Hematopoietic multipotent progenitor cell treated with erythropoietin and hydrocortisone succinate and interleukin-3 and kit ligand, for 6 days (in vitro differentiated cells): ENCODE results near the gene ERP44.
"Not testable (repeated sequence)": the region's sequence is repeated elsewhere in the genome, so short reads cannot be mapped to it uniquely, and the experiment has no call there.

Source experiments
- DNase-seq: peaks from one replicate; pipeline ENCODE4 v3.0.0-alpha.2; 2015

Gene ERP44

DNA sequence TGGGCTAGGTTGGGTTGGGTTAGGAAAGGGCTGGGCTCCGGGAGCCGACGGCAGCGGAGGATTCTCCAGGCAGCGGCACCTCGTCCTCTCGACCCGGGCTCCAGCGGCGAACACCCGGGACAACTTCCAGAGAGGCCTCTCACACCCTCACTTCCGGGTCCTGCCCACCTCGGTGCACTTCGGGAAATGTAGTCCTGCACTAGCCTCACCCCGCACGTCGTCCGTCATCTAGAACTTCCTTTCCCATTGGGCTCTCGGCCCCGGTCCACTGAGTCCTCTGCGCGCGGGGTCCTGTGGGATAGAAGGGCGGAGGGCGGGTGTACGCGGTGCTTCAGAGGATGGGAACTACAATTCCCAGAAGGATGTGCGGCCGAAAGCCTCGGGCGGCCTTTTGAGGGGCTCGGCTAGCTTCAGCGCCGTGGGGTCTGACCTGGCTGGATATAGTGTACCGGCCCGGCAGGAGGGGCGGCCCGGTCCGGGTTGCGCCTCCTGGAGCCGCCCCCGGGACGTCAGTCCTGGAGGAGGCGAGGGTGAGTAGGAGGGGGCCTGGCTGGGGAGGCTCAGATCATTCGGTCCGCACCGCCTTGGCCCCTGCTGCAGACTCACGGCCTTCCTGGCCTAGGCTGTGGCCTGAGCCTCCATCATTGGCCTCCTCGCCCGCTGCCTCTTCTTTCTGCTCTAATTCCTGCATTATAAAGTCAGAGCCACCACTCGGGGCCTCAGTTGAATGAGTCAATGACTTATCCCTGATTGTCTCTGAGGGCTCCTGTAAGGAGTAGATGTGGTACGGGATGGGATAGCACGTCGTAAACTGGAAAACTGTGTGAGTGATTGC lies at the start of gene ERP44, which contains the start of gene INVS:
Gene ERP44 (minus strand): TSS at position 114 of the 835 bp plus-strand sequence. CDS start 160 bp downstream, outside the sequence.
Gene INVS (plus strand): TSS at position 357 of the 835 bp plus-strand sequence. CDS start 5,279 bp downstream, outside the sequence.
- peak; percentile 100 for DNase-seq

DNA sequence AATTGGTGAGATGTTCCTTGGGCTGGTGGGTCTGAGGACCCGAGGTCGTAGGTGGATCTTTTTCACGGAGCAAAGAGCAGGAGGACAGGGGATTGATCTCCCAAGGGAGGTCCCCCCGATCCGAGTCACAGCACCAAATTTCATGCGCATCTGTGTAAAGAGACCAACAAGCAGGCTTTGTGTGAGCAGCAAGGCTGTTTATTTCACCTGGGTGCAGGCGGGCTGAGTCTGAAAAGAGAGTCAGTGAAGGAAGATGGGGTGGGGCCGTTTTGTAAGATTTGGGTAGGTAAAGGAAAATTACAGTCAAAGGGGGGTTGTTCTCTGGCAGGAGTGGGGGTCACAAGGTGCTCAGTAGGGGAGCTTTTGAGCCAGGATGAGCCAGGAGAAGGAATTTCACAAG lies 47.2 kb upstream of the ERP44 start:
- not testable (repeated sequence) for DNase-seq

- peak; percentile 9 for DNase-seq
Measured at GRCh38 chr9:100145167-100145934, 46.6 kb upstream of the ERP44 start.

DNA sequence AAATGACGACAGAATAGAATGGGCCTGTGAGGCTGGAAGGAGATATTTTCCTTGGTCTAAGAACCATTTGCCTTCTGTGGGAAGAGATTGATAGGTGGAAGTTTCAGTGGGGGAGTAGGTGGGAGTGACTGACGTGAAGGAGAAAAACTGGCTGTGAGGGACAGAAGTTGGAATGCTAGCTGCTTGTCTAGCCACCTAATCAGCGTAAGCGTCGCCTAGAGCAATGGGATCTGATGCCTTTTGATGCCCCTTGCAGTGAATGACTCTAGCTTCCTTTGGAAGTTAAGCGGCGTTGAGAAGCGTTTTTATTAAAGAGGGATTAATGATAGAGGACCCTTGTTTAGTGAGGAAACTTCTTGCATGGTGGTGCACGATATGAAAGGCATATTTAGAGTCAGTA lies 43.1 kb upstream of the ERP44 start:
- not testable (repeated sequence) for DNase-seq

DNA sequence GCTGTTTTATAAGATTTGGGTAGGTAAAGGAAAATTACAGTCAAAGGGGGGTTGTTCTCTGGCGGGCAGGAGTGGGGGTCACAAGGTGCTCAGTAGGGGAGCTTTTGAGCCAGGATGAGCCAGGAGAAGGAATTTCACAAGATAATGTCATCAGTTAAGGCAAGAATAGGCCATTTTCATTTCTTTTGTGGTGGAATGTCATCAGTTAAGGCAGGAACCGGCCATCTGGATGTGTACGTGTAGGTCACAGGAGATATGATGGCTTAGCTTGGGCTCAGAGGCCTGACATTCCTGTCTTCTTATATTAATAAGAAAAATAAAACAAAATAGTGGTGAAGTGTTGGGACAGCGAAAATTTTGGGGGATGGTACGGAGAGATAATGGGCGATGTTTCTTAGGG lies 41.5 kb upstream of the ERP44 start:
- DNase-seq, result not testable (repeated sequence)

- DNase-seq, result not testable (repeated sequence)
Measured at GRCh38 chr9:100136799-100137198, 38.0 kb upstream of the ERP44 start.

DNA sequence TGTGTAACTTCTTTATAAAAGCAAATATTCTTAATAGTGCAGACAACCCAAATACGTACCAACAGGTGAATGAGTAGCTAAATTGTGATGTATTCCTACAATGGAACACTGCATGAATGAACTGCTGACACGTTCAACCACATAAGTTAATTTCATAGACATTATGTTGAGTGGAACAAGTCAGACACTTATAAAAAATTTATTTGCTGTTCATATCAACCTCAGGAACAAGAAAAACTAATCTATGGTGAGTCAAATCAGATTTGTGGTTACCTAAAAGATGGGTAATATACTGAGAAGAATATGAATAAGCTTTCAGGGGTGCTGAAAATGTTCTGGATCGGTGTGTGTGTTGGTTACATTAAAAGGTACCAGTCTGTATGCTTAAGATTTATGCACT lies 35.9 kb upstream of the ERP44 start:
- DNase-seq, result no peak

DNA sequence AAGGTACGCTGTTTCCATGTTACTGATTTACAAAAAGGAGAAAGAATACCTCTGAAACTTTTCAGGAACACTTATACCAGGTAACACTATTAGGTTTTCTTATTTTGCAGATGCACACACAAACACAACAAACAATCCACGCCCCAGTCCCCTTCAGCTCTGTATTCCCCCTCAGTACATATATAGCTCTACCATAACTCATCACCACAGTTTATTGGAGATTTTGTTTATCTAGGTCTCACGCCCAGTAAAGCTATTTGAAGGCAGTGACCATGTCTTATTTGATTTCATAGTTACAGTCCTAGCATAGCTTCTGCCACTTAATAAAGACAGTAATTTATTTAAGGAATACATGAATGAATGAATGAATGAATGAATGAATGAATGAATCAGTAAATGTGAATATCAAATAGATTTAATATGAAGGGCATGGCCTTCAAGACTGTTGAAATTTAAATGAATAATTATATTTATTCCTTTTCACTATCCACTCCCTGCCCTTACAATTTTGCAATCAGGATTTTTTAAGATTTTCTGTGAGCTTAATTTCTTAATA lies 33.2 kb upstream of the ERP44 start:
- DNase-seq, result no peak

DNA sequence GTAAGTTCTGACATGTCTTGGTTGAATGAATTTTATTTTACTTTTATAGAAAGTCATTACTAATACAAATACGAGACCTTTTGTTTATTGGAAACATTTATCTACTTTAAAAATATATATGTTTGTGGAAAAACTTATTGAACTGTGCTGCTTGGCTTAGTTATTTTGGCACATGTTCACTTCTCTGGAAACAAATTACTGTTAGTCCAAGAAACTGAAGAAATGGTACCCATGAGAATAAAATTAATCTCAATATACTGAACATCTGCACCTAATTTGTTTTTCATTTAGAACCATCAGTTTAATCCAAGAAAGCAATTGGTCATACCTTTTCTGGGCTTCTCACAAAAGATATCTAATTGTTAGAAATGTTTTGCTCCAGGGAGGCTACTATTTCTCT lies 32.4 kb upstream of the ERP44 start:
- no peak for DNase-seq

GRCh38 chr9:100129772-100130171 lies 31.0 kb upstream of the ERP44 start:
- no peak for DNase-seq

DNA sequence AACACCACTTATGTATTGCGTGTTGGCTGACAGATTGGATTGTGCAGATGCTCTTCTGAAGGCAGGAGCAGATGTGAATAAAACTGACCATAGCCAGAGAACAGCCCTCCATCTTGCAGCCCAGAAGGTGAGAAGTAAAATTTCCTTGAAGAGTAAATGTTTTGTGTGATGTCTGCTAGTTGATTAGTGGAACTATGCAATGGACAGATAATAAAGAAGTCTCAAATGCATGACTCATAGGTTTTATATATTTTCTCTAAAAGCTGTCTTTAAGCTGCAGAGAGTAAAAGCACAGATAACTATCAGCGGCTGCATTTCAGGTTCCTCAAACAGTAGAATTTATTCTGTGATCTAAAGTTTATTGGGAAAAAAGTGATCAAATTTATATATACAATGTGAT lies 27.6 kb upstream of the ERP44 start:
- DNase-seq, result peak; percentile 60

DNA sequence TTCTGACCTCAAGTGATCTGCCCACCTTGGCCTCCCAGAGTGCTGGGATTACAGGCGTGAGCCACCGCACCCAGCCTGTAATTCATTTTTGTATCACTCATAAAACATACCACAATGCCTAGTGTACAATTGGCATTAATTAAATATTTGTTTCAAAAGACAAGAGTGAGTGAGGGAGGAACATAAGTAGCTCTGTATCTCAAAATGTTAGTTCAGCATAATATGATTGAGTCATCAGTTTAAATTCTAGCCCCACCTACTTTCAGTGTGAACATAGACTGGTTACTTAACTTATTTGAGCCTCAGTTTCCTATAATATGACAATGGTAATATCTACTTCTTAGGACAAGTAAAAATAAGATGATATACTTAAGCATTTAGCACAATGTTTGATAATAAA lies 27.1 kb upstream of the ERP44 start:
- DNase-seq, result peak; percentile 25

DNA sequence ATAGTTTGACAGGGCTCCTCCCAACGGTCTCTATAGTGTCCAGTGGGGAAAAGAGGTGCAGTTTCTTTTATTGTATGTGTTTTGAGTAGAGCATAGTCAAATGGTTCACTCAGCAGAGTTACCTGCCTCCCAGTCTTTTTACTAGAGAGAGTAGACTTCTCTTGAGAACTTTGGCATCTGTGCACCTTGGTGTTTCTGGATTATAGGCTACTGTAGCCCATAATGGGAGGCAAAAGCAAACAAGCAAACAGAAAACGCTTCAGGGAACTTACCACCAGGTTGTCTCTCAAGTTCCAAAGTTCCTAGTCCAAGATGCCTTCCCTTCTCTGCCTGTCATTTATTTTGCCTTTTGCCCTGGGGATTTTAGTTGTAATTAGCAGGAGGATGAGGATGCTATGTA lies 26.4 kb upstream of the ERP44 start:
- DNase-seq, result no peak

DNA sequence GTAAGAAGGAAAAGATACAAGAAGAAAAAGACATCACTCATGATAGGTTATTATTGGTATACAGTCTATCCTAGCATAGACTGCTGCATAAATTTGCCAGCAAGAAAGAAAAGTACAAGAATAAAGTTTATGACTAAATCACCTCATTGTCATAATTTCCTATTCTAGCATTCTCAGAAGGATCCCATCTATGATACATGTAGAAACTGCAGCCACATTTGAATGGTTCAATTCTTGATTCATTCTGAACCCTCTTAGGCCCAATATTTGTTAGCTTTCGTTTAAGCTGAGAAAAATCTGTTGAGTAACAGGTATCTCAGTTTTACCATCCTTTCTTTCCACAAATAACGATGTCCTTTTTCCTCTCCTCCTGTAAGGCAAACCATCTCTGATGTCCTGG lies 21.5 kb upstream of the ERP44 start:
- DNase-seq, result no peak

DNA sequence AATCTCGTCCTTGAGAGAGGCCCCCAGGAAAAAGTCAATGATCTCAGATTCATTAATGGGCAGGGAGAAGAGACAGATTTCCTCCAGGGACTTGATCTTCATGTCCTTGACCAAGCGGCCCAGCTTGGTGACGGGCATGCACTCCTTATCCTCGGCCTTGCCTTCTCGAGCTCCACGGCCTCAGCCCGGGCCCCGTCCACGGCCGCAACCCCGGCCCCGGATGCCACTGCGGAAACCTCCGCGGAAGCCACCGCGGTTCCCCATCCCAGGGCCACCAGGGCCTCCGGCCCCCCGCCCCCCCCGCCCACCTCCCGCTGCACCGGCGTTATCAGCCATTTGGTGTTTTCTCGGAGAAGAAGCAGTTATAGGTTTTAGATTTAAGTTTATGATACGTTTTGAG lies 18.5 kb upstream of the ERP44 start:
- DNase-seq, result no peak

- DNase-seq, result no peak
Measured at GRCh38 chr9:100112677-100113336, 14.0 kb upstream of the ERP44 start.

- DNase-seq, result no peak
Measured at GRCh38 chr9:100111235-100111634, 12.4 kb upstream of the ERP44 start.

DNA sequence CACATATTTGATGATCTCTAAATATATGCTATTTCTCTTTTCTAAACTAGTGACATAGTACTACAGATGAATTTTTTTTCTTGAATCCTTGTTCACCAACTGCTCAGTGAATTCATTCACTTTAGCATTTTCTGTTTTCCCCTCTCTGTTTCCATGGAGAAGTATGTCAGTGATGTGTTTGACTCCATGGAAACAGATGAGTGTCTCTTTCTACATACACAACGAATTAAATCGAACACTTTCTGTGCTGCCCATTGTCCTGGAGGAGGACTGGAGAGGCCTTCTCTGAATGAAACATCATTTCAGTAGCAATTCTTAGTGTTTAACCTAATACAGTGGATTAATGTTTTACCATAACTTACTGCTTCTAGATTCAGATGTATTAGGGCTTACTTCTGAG lies 9.8 kb upstream of the ERP44 start:
- DNase-seq, result no peak

DNA sequence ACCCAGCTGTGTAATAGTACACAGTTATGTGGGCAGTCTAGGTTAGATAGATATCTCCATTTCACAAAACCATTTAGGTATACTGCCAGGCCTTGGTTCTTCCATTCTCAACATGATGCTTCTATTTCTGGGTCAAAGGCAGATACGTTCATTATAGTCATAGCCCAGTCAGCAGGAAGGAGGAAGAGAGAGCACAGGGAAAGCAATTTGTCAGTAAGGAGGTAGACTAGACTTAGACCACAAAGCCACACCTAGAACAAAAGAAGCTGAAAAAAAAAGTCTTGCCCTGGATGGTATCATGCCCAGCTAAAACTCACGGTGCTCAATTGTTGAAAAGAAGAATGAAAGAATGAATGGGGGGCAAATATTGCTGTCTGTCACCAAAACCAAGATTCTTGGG lies 7.8 kb upstream of the ERP44 start:
- DNase-seq, result no peak

DNA sequence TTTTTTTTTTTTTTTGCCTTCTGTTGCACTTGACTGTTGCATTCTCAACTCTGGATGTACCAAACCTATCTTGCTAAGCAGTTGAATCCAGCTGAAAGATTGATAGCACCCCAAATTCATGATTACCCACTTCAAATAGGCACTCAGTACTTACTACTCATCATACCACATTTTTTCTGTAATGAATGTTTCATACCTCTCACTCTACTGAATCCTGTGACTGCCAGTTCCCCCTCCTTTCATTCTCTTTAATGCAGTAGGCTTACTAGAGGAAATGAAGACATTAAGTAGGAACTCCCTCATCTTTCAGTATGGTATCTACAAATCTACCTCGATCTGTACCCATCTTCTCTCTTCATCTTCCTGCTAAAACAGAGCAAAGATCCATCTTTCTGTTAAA lies 7.1 kb upstream of the ERP44 start:
- no peak for DNase-seq

GRCh38 chr9:100104314-100104713 lies 5.5 kb upstream of the ERP44 start:
- no peak for DNase-seq

- peak; percentile 86 for DNase-seq
Measured at GRCh38 chr9:100101608-100102007, 2.8 kb upstream of the ERP44 start.

- peak; percentile 67 for DNase-seq
Measured at GRCh38 chr9:100100146-100100667, 1.4 kb upstream of the ERP44 start.
